HG03064 (cell line): ENCODE data around the gene NUBP1.

Source experiments
- ATAC-seq: cut with Tn5 transposase; IDR thresholded peaks from one replicate; pipeline ENCODE4 v1.9.1; 2021; ENCODE audit warnings: low read depth; ENCODE audit not compliant: unreplicated experiment

The NUBP1 gene

DNA sequence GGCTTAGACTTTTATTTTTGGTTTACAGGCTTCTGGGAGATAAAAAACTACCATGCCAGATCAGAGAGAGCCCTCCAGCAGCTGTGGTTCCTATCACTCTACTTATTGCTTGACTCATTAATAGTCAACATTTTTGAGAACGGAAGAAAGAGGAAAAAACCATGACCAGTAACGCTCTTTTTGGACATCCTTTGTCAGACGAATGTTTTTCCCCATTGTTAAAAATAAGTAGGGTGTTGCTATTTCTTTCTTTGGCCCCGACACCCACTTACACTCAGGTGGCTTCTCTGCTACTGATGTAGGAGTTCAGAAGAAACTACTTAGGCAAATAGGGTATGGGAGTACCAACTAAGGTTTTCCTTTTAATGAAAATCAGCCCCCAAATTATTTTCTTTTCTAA, 47.4 kb downstream of the NUBP1 start:
- no peak for ATAC-seq

DNA sequence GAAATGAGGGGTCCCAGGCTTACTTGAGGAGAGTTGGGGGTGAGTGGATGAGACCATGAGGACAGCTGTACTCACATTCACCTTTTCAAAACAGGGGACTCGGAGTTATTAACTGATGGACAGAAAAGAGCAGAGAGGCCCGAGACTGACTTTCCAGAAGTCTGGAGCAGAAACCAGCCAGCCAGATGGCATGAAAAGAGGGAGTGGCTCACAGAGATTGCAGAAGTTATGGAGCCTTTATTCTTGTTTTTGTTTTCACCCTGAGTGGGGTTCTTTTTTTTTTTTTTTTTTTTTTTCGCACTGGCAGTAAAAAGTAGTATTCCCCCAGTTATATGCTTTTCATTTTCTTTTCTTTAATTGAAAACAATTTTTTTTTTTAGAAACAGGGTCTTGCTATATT, 56.1 kb downstream of the NUBP1 start:
- ATAC-seq = no peak

DNA sequence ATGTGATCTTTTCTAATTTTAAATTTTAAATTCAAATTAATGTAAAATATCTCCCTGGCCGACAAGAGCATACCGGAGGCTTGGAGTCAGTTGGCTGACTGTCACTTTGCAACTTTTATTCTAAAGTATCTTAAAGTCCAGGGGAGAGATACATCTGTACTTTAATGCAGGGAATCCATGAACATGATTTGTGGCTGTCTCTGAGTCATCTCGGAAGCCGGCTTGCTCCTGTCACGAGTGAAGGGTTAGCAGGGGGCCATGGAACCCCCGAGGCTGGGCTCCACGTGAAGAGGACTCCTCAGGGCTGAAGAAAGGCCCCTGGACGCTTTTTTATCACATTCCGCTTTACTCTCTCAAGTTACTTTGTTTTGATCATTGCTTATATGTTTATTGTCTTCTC, 61.7 kb downstream of the NUBP1 start:
- ATAC-seq = no peak

DNA sequence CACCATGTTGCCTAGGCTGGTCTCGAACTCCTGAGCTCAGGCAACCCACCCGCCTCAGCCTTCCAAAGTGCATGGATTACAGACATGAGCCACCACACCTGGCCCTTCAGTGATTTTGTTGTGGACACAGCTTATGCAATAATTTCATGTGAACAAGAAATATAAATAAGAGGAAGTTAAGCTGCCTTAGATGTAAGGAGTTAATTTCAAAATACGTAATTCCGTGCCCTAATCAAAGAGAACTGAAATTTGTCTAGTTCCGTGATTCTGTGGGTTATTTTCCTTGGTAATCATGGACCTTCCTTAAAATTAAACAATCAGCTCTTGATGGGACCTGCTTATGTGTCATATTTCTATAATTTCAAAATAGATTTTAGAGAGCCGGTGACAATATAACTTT, 63.1 kb downstream of the NUBP1 start:
- no peak for ATAC-seq

DNA sequence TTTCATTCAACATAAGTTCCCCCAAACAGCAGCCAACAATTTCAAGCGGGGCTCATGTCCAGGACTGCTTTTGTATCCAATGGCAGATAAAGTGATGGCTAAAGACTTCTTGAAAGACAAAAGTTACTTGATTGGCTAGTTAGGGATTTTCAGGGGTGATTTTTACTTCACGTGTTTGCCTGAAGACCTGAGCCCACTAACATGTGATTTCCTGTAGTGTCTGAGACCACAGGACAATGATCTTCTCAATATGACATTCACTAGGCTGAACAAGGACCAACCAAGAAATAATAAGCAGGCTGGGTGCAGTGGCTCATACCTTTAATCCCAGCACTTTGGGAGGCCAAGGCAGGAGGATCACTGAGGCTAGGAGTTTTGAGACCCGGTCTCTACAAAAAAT, 64.6 kb downstream of the NUBP1 start:
- no peak for ATAC-seq

DNA sequence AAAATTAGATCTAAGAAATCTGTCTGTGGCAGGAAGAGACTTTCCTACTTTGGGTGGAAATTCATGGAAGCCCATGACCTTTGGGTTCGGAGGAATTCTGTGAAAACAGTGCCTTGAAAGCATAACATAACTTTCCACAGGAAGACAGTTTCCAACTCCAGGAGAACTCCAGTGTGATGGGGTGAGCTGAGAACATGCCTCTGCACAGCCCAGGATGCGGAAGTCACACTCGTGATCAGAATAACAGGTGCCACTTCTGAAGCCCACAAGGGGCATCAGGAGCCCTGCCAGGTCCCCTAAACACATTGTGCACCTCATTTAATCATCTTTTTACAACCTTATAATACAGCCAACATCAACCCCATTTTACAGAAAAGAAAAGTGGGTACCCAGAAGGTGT, 65.2 kb downstream of the NUBP1 start:
- ATAC-seq = no peak

DNA sequence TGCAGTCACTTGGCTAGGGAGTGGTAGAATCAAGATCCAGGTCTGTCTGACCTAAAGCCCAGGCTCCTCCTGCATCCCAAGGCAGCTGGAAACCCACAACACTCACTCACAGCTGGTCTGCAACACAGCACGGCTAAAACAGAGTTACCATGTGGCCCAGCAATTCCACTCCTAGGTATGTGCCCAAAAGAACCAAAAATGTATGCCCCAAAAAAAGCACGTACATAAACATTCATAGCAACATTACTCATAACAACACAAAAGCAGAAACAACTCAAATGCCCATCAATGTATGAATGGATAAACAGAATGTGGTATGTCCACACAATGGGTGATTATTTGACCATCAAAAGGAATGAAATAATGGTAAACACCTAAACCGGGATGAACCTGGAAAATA, 66.1 kb downstream of the NUBP1 start:
- ATAC-seq = no peak

DNA sequence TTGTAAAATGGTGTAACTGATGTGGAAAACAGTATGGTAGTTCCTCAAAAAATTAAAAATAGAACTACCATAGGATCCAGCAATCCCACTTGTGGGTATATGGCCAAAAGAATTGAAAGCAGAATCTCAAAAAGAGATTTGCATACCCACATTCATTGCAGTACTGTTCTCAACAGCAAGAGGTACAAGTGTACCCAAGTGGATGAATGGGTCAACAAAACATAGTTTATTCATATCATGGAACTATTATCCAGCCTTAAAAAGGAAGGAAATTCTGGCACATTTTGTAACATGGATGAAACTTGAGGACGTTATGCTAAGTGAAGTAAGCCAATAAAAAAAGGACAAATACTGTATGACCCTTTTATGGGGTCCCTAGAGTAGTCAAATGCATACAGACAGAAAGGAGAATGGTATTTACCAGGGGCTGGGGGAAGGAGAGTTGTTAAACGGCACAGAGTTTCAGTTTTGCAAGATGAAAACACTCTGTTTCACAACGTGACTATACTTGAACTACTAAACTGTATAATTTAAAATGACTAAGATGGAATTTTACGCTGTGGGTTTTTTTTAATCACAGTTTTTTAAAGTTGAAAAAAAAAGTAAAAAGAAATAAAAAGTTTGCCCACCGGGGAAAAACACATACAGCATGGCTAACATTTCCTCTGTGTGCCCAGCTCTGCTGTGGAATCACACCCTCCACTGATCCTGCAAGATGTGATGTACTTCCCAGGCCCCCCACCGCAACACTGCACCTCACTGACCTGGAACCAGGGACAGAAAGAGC, 68.9 kb downstream of the NUBP1 start:
- no peak for ATAC-seq

DNA sequence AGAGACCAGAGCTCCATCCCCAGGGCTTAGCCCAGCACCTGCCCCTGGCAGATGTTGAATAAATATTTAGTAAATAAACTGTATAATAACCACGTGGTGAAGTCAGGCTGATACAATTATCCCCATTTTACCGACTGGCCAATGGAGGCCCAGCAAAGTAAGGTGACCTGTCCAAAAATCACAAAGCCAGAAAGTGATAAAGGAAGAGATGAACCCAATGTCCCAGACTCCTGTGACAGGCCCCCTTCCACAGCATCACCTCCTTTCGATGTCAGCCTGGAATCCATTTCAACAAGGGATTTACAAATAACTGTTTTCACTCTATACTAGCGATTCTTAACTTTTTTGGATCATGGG, 69.4 kb downstream of the NUBP1 start:
- ATAC-seq = no peak

DNA sequence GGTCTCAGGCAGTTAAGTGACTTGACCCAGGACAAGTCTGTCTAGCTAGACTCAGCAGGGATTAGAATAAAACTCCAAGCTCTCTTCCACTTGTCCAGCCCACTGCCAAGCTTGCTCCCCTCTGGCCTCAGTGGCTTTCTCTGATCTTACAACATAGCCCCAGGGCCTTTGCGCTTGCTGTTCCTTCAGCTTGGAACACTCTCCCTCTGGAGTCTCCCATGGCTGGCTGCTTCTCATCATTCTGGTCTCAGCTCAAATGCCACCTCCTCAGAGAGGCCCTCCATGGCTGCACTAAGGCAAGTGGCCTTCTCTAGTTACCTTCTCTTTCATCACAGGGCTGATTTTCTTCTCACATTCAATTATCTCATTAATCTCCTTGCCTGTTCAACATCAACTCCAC, 73.9 kb downstream of the NUBP1 start:
- ATAC-seq = no peak

DNA sequence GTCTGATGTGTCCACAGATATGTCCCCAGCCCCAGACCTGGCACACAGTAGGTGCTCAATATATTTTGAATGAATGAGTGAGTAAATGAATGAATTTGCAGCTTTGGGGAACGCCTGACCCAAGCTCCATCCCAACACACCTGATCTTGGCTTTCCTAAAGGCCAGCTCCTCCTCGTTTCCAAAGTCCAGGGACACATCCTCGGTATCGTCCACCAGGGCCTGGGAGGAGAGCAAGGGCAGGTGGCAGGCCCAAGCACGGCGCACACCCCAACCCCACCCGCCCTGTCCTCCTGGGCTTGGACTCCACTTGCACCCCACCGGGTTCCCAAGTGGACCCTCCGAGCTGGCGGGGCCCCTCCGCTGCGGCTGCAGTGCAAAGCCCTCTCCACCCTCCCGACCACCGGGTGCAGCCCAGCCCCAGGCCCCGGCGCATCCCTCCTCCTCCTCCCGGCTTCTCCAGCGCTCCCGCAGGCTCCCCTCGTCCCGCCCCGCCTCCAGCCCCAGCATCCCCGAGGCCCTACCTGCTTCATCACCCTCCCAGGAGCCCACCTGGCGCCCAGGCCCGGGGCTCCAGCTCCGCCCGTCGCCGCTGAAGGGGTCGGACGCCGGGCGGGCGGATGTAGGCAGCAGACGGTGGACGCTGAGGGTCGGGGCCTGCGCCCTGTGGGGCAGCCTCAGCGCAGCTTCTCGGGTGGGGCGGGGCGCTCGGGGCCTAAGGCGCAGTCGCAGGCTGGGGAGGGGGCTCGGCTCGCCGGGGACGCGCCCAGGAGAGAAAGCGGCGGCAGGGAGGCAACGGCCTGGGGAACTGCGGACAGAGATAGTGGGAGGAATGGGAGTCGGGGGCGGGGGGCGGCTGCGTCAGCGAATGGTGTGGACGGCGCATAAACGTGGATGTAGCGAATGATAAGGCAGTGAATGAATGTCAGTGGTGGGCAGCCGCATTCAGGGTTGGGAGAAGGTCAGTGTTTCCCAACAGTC, 74.6 kb downstream of the NUBP1 start, which contains the start of gene TVP23A:
TSS of gene TVP23A (minus strand) at position 832 of the 979 bp plus-strand sequence. CDS start at position 531, 301 bp downstream.
- ATAC-seq = no peak
